T-helper 2 cell treated with Interferon-gamma antibody and Interleukin-4, amounts not matched to agents 100 ng/mL and 5 ng/mL, for 36 hours (primary cell): ENCODE results near the gene PYM1. TPM values are rescaled to one million over a fixed set of nuclear protein-coding genes. Genes with fewer than 3 reads are reported as not detected.

Source experiments
- intact Hi-C: fragments of 100-400 bp; cut with micrococcal nuclease; formaldehyde crosslinking; loops from one replicate; pipeline ENCODE4 v1.15.1; 2023
- total RNA-seq: library from RNA; stranded (reverse); gene quantifications from 2 replicates; pipeline ENCODE4 v1.2.3, GENCODE V29; 2022

Gene PYM1
- 56.4 and 59.9 TPM in 2 replicates for total RNA-seq

GRCh38 chr12:55927588-55928502, at the start of gene PYM1:
Gene PYM1, minus strand, starts transcription at chr12:55927894. Its CDS starts 133 bp downstream, at chr12:55927761.
- intact Hi-C loops: loop anchor here (1.0 to 5.0 kb wide), 8 partner anchors 93 to 704 kb away; partner anchors contain the start of genes BAZ2A, BLOC1S1, DNAJC14 and IKZF4

- intact Hi-C loops: loop anchor here (1.0 to 10.0 kb wide), 3 partner anchors 8 to 1968 kb away; partner anchors contain the start of genes ATP23, CDK2, PMEL and SPRYD4
These were observed 46.6 kb upstream of the PYM1 start for GRCh38 chr12:55974308-55974730.

DNA sequence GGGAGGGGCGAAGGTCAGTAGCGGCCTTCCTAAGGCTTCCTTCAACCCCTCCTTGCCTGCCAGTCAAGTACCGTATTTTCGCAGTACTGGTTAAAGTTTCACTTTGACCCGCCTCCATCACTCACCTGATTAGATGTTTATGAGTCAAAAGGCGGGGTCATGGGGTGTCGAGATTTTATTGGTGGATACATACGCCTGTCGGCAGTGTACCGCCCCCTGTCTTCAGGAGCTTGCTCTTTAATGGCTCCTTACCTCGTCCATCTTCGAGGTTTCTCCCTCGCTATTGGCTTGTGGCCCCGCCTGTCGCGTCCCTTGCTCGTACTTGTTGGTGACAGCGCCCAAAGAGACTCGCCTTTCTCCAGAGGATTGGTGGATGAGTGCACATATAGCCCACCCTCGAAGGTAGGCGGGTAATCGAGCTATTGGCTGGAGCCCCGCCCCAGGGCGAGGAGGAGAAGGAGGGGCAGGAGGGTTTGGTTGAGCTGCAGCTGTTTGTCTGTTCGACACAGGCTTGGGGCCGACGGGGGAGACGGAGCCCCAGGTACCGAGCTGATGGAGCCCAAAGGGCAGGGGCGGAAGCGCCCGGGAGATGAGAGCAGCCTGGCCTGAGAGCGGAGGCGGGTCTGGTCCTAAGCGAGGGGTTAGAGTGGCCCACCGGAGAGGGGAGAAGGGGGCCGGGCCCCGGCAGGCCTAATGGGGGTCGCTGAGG, 46.1 kb upstream of the PYM1 start, which contains the start of gene RAB5B:
Gene RAB5B (plus strand): TSS at position 480 of the 709 bp plus-strand sequence. CDS start 12,883 bp downstream, outside the sequence.
- intact Hi-C loops: loop anchor here (1.0 to 10.0 kb wide), 11 partner anchors 7 to 1969 kb away; partner anchors contain the start of genes ATP23, CDK2, DNAJC14 and ESYT1

DNA sequence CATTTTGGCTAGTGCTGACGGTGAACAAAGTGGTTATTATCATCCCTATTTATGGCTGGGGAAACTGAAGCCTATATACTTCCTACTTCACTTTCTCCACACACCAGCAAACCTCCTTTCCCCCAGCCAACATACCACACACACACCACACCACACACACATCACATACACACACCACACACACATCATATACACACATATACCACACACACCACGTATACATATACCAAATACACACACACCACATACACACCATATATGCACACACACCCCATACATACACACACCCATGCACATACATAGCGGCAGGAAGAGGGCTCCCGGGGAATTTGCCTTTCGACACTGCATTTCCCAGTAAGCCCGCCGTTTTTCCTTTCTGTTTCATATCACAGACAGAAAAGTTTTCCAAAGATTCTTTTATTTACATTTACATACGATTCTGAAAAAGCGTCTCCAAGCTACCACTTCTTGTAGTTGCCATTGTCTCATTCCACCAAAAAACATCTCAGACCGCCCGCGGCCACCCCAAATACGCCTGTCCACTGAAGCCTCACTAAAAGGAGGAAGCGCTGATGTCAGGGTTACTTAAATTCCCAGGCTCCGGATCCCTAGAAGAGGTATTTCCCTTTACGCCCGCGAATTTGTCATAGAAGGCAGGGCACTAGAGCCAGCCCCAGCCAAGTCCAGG, 45.4 kb upstream of the PYM1 start:
- intact Hi-C loops: loop anchor here (1.0 to 10.0 kb wide), 10 partner anchors 32 to 1969 kb away; partner anchors contain the start of genes ATP23, DNAJC14, ESYT1 and ORMDL2

- intact Hi-C loops: loop anchor here (2.0 to 10.0 kb wide), 5 partner anchors 32 to 1970 kb away; partner anchors contain the start of genes ATP23, ESYT1, RPL41 and SPRYD4
These were observed 44.8 kb upstream of the PYM1 start for GRCh38 chr12:55972456-55972855.

DNA sequence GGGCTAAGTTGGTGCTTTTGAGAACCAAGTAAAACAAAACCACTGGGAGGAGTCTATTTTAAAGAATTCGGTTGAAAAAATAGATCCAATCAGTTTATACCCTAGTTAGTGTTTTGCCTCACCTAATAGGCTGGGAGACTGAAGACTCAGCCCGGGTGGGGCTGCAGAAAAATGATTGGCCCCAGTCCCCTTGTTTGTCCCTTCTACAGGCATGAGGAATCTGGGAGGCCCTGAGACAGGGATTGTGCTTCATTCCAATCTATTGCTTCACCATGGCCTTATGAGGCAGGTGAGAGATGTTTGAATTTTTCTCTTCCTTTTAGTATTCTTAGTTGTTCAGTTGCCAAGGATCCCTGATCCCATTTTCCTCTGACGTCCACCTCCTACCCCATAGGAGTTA, 44.3 kb upstream of the PYM1 start:
- intact Hi-C loops: loop anchor here (2.0 to 10.0 kb wide), 5 partner anchors 31 to 1970 kb away; partner anchors contain the start of genes ATP23, ESYT1, RPL41 and SPRYD4

GRCh38 chr12:55970775-55971174, 43.1 kb upstream of the PYM1 start:
- intact Hi-C loops: loop anchor here (5.0 to 10.0 kb wide), 2 partner anchors 494 to 1972 kb away; partner anchors contain the start of genes ATP23 and SPRYD4

DNA sequence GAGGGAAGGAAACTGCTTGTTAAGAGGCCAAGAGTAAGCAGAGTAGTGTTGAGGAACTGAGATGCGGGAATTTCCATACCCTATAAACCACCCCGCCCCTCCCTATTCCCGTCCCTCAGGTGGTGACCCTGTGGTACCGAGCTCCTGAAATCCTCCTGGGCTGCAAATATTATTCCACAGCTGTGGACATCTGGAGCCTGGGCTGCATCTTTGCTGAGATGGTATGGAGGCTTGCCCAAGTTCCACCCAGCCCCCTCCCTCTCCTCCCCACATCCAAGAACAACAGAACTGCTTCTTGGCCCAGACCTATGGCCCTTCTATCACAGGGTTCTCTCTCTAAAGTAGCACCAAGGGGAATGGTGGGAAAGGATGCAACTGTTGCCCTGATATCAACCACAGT, 41.7 kb upstream of the PYM1 start:
- intact Hi-C loops: no loop called here

DNA sequence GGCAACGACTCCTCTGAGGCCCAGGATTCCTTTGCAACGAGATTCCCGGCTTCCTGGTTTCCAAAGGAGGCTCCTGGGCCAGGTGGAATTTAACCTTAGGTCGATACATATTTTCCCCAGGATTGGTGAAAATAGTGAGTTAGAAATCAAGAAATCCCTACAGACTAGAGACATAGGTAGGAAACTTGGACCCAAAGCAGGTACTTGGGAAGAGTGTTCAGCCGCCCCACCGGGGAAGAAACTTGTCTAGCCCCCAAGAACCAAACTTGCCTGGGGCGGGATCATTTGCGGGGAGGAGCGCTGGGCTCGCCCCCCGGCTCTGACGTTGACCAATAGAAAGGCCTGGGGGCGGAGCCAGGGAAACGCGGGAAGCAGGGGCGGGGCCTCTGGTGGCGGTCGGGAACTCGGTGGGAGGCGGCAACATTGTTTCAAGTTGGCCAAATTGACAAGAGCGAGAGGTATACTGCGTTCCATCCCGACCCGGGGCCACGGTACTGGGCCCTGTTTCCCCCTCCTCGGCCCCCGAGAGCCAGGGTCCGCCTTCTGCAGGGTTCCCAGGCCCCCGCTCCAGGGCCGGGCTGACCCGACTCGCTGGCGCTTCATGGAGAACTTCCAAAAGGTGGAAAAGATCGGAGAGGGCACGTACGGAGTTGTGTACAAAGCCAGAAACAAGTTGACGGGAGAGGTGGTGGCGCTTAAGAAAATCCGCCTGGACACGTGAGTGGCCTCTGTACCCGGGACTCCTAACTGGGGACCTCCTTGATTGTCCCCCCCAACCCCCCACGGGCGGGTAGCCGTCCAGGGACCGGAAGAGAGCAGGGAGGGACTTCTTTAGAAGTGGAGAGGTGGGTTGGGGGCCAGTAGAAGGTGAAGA, 39.0 kb upstream of the PYM1 start, which contains the start of gene CDK2:
Gene CDK2 (plus strand): TSS at position 423 of the 874 bp plus-strand sequence. CDS start 179 bp downstream, at position 602.
- intact Hi-C loops: loop anchor here (1.0 kb wide), 1 partner anchor 8 kb away; the partner anchor contains the start of gene RAB5B

DNA sequence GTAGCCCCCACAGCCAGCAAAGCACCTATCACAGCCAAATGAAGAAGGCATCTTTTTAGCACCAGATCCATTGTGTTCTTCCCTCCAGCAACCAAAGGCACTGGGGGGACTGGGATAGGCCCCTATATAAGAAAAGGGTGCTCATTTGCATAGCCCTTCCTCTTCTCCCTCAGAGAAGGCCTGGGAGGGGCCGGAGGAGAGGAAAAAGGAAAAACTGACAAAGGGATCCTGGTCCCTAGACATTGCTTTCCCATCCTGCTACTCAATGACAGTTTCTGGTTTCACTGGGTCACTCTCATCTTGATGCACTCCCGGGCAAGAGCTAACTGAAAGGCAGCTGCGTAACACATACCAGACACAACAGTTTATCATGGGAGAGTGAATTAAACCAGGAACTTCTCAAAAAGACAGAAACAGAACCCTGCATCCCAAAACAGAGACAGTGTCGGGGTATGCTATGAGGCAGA, 38.3 kb upstream of the PYM1 start, which contains the start of gene PMEL:
Gene PMEL (minus strand): TSS at position 102 of the 467 bp plus-strand sequence. CDS start 31 bp downstream, at position 71.
- intact Hi-C loops: loop anchor here (1.0 kb wide), 1 partner anchor 8 kb away; the partner anchor contains the start of gene RAB5B

DNA sequence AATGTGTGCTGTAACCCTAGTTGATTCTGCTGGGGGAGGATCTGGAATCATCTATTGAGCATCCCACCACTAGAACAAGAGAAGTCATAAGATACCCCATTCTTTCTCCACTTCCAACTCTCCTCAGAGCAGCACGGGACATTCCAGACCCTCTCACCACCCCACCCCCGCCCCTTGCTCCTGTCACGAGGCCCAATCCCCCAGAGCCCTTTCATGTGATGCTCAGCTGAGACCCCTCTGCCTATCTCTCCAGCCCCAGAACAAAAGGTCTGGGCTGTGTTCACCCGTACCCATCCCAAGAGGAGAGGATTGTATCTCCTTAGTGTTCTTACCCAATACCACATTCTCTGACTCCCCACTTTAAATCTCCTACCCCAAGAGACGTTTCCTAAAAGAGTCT, 37.5 kb upstream of the PYM1 start:
- intact Hi-C loops: no loop called here

DNA sequence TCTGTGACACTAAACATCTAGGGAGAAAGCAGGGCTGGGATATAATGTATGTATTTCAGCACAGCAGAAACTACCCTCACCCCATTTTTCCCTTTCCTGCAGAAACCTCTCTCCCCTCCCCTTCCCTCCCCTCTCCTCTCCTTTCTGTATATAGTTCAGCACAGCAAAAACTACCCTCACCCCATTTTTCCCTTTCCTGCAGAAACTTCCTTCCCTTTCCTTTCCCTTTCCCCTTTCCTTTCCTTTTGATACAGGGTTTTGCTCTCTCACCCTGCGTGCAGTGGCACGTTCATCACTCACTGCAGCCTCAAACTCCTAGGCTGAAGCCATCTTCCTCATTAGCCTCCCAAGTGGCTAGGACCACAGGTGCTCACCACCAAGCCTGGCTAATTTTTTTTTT, 36.1 kb upstream of the PYM1 start:
- intact Hi-C loops: no loop called here

- intact Hi-C loops: no loop called here
These were observed 29.6 kb upstream of the PYM1 start for GRCh38 chr12:55957106-55957859.

GRCh38 chr12:55955800-55956508, 28.3 kb upstream of the PYM1 start:
- intact Hi-C loops: no loop called here

DNA sequence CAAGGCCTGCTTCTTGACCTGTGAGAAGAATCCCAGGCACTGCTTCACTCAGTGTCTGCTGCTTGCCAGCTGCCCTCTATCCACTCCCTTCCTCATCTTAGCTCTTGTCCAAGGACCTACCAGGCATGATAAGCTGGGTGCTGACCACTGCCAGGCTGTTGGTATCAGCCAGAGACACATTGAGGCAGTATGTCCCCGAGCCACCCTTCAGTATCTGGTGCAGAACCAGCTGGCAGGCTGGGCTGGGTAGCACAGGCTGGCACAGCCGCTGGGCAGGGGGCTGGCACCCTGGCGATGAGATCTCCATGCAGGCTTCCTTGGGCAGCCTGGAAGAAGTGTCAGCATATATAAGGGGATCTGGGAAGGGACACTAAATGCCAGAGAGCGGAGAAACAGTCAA, 27.6 kb upstream of the PYM1 start:
- intact Hi-C loops: no loop called here

DNA sequence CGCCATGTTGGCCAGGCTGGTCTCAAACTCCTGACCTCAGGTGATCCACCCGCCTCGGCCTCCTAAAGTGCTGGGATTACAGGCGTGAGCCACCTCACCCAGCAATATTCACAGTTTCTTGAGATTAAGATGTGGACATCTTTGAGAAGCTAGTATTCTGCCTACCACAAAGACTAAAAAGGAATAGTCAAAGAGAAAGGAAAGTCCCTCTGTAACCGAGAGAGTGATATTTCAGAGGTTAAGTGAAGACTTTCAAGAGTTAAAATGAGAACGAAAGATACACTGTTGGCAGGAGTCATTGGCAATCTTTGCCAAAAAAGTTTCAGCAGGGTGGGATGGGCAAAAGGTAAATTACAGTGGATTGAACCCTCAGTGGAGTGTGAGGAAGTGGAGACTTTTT, 18.9 kb upstream of the PYM1 start:
- intact Hi-C loops: no loop called here

- intact Hi-C loops: no loop called here
These were observed 15.0 kb upstream of the PYM1 start for GRCh38 chr12:55942577-55943136.
